ENCODE measurements around the gene USP4. TPM values are rescaled to one million over a fixed set of nuclear protein-coding genes. Genes with fewer than 3 reads are reported as not detected.

Gene USP4, protein sequence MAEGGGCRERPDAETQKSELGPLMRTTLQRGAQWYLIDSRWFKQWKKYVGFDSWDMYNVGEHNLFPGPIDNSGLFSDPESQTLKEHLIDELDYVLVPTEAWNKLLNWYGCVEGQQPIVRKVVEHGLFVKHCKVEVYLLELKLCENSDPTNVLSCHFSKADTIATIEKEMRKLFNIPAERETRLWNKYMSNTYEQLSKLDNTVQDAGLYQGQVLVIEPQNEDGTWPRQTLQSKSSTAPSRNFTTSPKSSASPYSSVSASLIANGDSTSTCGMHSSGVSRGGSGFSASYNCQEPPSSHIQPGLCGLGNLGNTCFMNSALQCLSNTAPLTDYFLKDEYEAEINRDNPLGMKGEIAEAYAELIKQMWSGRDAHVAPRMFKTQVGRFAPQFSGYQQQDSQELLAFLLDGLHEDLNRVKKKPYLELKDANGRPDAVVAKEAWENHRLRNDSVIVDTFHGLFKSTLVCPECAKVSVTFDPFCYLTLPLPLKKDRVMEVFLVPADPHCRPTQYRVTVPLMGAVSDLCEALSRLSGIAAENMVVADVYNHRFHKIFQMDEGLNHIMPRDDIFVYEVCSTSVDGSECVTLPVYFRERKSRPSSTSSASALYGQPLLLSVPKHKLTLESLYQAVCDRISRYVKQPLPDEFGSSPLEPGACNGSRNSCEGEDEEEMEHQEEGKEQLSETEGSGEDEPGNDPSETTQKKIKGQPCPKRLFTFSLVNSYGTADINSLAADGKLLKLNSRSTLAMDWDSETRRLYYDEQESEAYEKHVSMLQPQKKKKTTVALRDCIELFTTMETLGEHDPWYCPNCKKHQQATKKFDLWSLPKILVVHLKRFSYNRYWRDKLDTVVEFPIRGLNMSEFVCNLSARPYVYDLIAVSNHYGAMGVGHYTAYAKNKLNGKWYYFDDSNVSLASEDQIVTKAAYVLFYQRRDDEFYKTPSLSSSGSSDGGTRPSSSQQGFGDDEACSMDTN
- total RNA-seq (2021; ENCODE audit: unreplicated experiment) (31.7 TPM), Bru-seq, nascent RNA (percentile 73 among the genes with signal in this experiment), BruChase-seq, experiment 1, labeled RNA remaining after a 6-hour chase (percentile 78 among the genes with signal in this experiment), BruChase-seq, experiment 2, labeled RNA remaining after a 2-hour chase (percentile 75 among the genes with signal in this experiment)
- 21.9 and 22.6 TPM in 2 replicates for polyA plus RNA-seq (2012)
- long read RNA-seq, transcript USP4-202 (21 exons, 3,222 nt) = major isoform, 28 of 88 reads
- long read RNA-seq, transcript USP4-203 (7 exons, 1,454 nt) = minor isoform, 7 of 88 reads
- long read RNA-seq, transcript USP4-201 (22 exons, 3,126 nt) = minor isoform, 16 of 88 reads
- long read RNA-seq, partial matches to known transcripts = 6 of 88 reads
- long read RNA-seq, other reads (novel, unspliced or antisense) = 30 of 88 reads

DNA sequence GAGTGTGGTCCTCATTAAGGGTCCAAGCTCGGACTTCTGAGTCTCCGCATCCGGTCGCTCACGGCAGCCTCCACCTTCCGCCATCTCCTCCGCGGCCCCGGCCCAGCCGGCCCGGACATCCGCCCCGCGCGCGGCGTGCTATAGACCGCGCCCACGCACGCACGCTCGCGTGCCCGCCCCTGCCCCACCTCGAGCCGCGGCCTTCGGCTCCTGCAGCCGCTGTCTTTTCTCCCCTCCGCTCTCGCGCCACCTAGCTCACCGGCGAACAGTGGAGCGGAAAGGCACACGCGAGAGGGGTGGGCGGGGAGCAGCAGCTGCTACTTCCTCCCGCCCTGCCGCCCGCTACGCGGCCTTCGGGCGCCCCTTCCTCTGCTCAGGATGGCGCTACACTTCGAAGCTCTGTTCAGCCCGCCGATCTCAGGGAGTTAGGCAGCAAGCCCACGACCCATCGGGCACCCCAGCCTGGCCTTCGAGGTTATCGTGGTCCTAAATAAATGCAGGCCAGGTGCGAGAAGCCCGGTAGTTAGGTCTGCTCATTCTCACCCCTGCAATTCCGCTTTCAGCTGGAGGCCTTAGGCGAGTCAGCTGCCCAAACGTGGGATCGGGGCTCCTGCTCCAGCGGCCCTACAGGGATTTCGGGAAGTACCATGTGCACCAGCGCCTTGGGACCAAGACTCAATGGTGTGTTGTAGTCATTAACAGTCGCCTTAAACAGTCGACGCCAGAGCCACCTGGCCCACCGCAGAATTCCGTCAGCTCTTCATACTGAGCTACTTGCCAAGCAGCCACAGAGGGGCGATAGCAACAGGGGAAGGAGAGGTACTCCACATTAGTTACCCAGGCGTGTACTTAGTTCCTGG is at the start of gene USP4:
Gene USP4, minus strand, starts transcription at position 113 of the 860 bp plus-strand sequence. Its CDS starts 29 bp downstream, at position 84.
- BruUV-seq (replicated peaks) = TSS peak; percentile 92
- peak within 1 kb of the TSS; percentile 73 for H3K27ac ChIP-seq (ENCODE audit: low read depth, low read length)
- no peaks in the 10 kb centered on the region for H3K9me3 ChIP-seq (ENCODE audit: control insufficient read depth in 1 of 2, insufficient read depth in 1 of 2, low read depth in 1 of 2, low read length in 2 of 2)
- RAD21 ChIA-PET (ENCODE audit: low non-redundant PET in 1 of 2, low total read pairs in 2 of 2, uncharacterized antibody in 2 of 2, unreplicated experiment in 2 of 2) = interaction anchor here (0.6 to 1.4 kb wide), 6 partner anchors 104 to 352 kb away, joined by 3 to 8 read pairs (median 4); partner anchors contain the start of gene USP19 (in 1 of the 2)
- peak within 1 kb of the TSS; percentile 90 for H3K9ac ChIP-seq (ENCODE audit: low read length)
- peak; percentile 71 for DNase-seq (ENCODE audit: low read depth, low spot score)
- peak within 1 kb of the TSS; percentile 62 to 94 for H3K4me3 ChIP-seq (replicated peaks in 1 of 2; ENCODE audit: low read depth in 1 of 2, low read length in 2 of 2)
- H3K79me2 ChIP-seq (ENCODE audit: insufficient read depth, low read length) = peaks cover 41% of the 10 kb centered on the region
- POLR2A ChIA-PET = interaction anchor here (0.7 to 2.8 kb wide), 10 partner anchors 11 to 333 kb away, joined by 3 to 18 read pairs (median 4); partner anchors contain the start of genes GPX1, NICN1, RHOA and TCTA
- CTCF ChIA-PET = interaction anchor here (0.9 to 2.4 kb wide), 8 partner anchors 9 to 169 kb away, joined by 3 to 25 read pairs (median 4); partner anchors contain the start of gene KLHDC8B
- no peaks in the 10 kb centered on the region for H3K9me2 ChIP-seq (ENCODE audit: insufficient read depth)
- H3K4me1 ChIP-seq (ENCODE audit: control insufficient read depth in 1 of 2, insufficient read depth in 2 of 2, low read length in 2 of 2) = peaks cover 8 to 20% of the 10 kb centered on the region in 2 experiments; a peak in 3 of 4 replicates
- peaks cover 5 to 6% of the 10 kb centered on the region in 2 experiments; a peak in 2 of 4 replicates for H3K36me3 ChIP-seq (ENCODE audit: control insufficient read depth in 1 of 2, insufficient read depth in 2 of 2, low read length in 2 of 2)
- no peaks in the 10 kb centered on the region for H3K27me3 ChIP-seq (ENCODE audit: insufficient read depth, low read length)
- peak; percentile 96 for ATAC-seq
- H4K20me1 ChIP-seq (ENCODE audit: insufficient read depth) = no peaks in the 10 kb centered on the region
- intact Hi-C loops (cut with micrococcal nuclease) = loop anchor here (1.0 kb wide), 1 partner anchor 72 kb away; the partner anchor contains the start of gene TCTA
- peak within 1 kb of the TSS; percentile 90 for H3K4me2 ChIP-seq (ENCODE audit: low read length)
- H2AFZ ChIP-seq (ENCODE audit: low read depth, low read length, poor library complexity, severe bottlenecking) = peak within 1 kb of the TSS; percentile 67
- TF ChIP-seq YY1 (IDR thresholded peaks at IDR 0.05; ENCODE audit: extremely low read depth, insufficient replicate concordance, low read depth, low read length) = peak; percentile 84
- TF ChIP-seq EGR1 (IDR thresholded peaks at IDR 0.05; ENCODE audit: low read depth) = peak; percentile 95
- peak; percentile 54 for TF ChIP-seq TCF7L2 (IDR thresholded peaks at IDR 0.05; ENCODE audit: borderline replicate concordance, extremely low read depth, insufficient read depth, insufficient read length)
- no peak for TF ChIP-seq EZH2phosphoT487 (IDR thresholded peaks at IDR 0.05; ENCODE audit: borderline replicate concordance)
- TF ChIP-seq ZFX (IDR thresholded peaks at IDR 0.05) = peak; percentile 87
- TF ChIP-seq ZNF274 (IDR thresholded peaks at IDR 0.05; ENCODE audit: low read depth, low read length) = no peak
- TF ChIP-seq, protein P1, sequence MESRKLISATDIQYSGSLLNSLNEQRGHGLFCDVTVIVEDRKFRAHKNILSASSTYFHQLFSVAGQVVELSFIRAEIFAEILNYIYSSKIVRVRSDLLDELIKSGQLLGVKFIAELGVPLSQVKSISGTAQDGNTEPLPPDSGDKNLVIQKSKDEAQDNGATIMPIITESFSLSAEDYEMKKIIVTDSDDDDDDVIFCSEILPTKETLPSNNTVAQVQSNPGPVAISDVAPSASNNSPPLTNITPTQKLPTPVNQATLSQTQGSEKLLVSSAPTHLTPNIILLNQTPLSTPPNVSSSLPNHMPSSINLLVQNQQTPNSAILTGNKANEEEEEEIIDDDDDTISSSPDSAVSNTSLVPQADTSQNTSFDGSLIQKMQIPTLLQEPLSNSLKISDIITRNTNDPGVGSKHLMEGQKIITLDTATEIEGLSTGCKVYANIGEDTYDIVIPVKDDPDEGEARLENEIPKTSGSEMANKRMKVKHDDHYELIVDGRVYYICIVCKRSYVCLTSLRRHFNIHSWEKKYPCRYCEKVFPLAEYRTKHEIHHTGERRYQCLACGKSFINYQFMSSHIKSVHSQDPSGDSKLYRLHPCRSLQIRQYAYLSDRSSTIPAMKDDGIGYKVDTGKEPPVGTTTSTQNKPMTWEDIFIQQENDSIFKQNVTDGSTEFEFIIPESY (IDR thresholded peaks at IDR 0.05; ENCODE audit: extremely low read depth, insufficient replicate concordance, low read length) = no peak
- TF ChIP-seq EZH2 (IDR thresholded peaks at IDR 0.05) = no peak
- no peak for TF ChIP-seq FOSL1 (IDR thresholded peaks at IDR 0.05; ENCODE audit: low read depth)
- TF ChIP-seq, protein P2, sequence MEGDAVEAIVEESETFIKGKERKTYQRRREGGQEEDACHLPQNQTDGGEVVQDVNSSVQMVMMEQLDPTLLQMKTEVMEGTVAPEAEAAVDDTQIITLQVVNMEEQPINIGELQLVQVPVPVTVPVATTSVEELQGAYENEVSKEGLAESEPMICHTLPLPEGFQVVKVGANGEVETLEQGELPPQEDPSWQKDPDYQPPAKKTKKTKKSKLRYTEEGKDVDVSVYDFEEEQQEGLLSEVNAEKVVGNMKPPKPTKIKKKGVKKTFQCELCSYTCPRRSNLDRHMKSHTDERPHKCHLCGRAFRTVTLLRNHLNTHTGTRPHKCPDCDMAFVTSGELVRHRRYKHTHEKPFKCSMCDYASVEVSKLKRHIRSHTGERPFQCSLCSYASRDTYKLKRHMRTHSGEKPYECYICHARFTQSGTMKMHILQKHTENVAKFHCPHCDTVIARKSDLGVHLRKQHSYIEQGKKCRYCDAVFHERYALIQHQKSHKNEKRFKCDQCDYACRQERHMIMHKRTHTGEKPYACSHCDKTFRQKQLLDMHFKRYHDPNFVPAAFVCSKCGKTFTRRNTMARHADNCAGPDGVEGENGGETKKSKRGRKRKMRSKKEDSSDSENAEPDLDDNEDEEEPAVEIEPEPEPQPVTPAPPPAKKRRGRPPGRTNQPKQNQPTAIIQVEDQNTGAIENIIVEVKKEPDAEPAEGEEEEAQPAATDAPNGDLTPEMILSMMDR (IDR thresholded peaks at IDR 0.05 in 2 of 3, conservative IDR thresholded peaks at IDR 0.05 in 1 of 3; ENCODE audit: borderline replicate concordance in 1 of 3, insufficient read depth in 1 of 3, low read depth in 2 of 3, low read length in 2 of 3) = peak; percentile 30 to 37 (median 32); a peak in 5 of 6 replicates
- peak; percentile 97 for TF ChIP-seq CBX3 (IDR thresholded peaks at IDR 0.05; ENCODE audit: low read depth)
- TF ChIP-seq ATF3 (IDR thresholded peaks at IDR 0.05) = no peak
